ENCODE data around the gene GMDS.
A peak's percentile ranks its signal among the peaks of the same experiment; 100 is the strongest.

DNA sequence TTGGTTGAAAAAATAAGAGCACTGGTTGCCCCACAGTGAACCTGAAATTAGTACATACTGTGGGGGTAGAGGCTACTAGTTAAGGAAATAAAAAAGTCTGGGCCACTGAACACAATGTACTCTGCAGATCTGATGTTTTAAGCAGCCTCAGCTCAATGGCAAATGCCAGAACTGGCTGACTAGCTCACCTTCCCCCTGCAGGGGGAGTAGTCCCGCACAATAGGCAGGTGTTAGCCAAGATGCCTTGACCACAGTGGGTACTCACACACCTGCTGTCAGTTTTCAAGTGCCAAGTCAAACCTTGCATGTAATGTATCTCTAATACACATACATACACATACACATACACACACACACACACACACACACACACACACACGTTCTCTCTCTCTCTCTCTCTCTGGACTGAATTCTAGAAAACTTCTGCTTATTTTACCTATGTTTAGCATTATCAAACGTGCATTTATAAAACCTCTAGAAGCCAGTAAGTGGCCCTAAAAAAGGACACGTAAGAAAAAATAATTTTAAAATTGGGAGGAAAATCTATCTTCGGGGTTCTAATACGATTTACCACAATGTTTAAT lies 36.1 kb downstream of the GMDS start:
- TF ChIP-seq EZH2 (IDR thresholded peaks at IDR 0.05; ENCODE audit: low read length, missing control alignments) = no peak
- TF ChIP-seq, protein P1, sequence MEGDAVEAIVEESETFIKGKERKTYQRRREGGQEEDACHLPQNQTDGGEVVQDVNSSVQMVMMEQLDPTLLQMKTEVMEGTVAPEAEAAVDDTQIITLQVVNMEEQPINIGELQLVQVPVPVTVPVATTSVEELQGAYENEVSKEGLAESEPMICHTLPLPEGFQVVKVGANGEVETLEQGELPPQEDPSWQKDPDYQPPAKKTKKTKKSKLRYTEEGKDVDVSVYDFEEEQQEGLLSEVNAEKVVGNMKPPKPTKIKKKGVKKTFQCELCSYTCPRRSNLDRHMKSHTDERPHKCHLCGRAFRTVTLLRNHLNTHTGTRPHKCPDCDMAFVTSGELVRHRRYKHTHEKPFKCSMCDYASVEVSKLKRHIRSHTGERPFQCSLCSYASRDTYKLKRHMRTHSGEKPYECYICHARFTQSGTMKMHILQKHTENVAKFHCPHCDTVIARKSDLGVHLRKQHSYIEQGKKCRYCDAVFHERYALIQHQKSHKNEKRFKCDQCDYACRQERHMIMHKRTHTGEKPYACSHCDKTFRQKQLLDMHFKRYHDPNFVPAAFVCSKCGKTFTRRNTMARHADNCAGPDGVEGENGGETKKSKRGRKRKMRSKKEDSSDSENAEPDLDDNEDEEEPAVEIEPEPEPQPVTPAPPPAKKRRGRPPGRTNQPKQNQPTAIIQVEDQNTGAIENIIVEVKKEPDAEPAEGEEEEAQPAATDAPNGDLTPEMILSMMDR (conservative IDR thresholded peaks at IDR 0.05 in 1 of 2, IDR thresholded peaks at IDR 0.05 in 1 of 2; ENCODE audit: low read depth in 1 of 2, low read length in 2 of 2) = peak; percentile 39 to 59

Measured in fibroblast of lung (primary cell).